ENCODE results near the gene SCN4A. TPM values are rescaled to one million over a fixed set of nuclear protein-coding genes. Genes with fewer than 3 reads are reported as not detected.

The SCN4A gene
- total RNA-seq, 2 donors from 2014 or later: 1.1 TPM; not detected in 1

- H3K9me3 ChIP-seq: no peaks in the 10 kb centered on the region
- H3K27me3 ChIP-seq (replicated peaks; ENCODE audit: insufficient read depth): no peaks in the 10 kb centered on the region
- no peaks in the 10 kb centered on the region for H3K36me3 ChIP-seq
- H3K4me1 ChIP-seq (ENCODE audit: control insufficient read depth in 1 of 2, low read depth in 2 of 2): no peaks in the 10 kb centered on the region
- no peak overlapping the region for H3K4me3 ChIP-seq
- TF ChIP-seq CTCF (IDR thresholded peaks at IDR 0.05): no peak
- H3K27ac ChIP-seq: no peak overlapping the region
- no peak for DNase-seq (ENCODE audit: low spot score)
- ATAC-seq (ENCODE audit: insufficient number of reproducible peaks, low FRiP score, low read depth): no peak
These were observed 24.2 kb downstream of the SCN4A start for GRCh38 chr17:63948521-63948920.

GRCh38 chr17:63947711-63948330, 24.9 kb downstream of the SCN4A start:
- no peak for TF ChIP-seq CTCF (IDR thresholded peaks at IDR 0.05)
- H3K27me3 ChIP-seq (replicated peaks; ENCODE audit: insufficient read depth): no peaks in the 10 kb centered on the region
- ATAC-seq (ENCODE audit: insufficient number of reproducible peaks, low FRiP score, low read depth) (no peak), DNase-seq (ENCODE audit: low spot score) (no peak)
- H3K4me1 ChIP-seq (ENCODE audit: control insufficient read depth in 1 of 2, low read depth in 2 of 2): no peaks in the 10 kb centered on the region
- H3K4me3 ChIP-seq: no peak overlapping the region
- H3K36me3 ChIP-seq: no peaks in the 10 kb centered on the region
- no peak overlapping the region for H3K27ac ChIP-seq
- no peaks in the 10 kb centered on the region for H3K9me3 ChIP-seq

GRCh38 chr17:63946440-63947363, 26.0 kb downstream of the SCN4A start:
- TF ChIP-seq CTCF (IDR thresholded peaks at IDR 0.05): peak; percentile 65
- Histone ChIP-seq H3K36me3 (no peaks in the 10 kb centered on the region), H3K27me3 (replicated peaks; ENCODE audit: insufficient read depth) (no peaks in the 10 kb centered on the region), H3K4me3 (no peak overlapping the region), H3K9me3 (no peaks in the 10 kb centered on the region), H3K27ac (no peak overlapping the region), H3K4me1 (ENCODE audit: control insufficient read depth in 1 of 2, low read depth in 2 of 2) (no peaks in the 10 kb centered on the region)
- ATAC-seq (ENCODE audit: insufficient number of reproducible peaks, low FRiP score, low read depth) (no peak), DNase-seq (ENCODE audit: low spot score) (no peak)

GRCh38 chr17:63945784-63946439, 26.8 kb downstream of the SCN4A start:
- H3K4me3 ChIP-seq: no peak overlapping the region
- H3K9me3 ChIP-seq: no peaks in the 10 kb centered on the region
- no peak for TF ChIP-seq CTCF (IDR thresholded peaks at IDR 0.05)
- ATAC-seq (ENCODE audit: insufficient number of reproducible peaks, low FRiP score, low read depth) (no peak), DNase-seq (ENCODE audit: low spot score) (no peak)
- H3K27me3 ChIP-seq (replicated peaks; ENCODE audit: insufficient read depth): no peaks in the 10 kb centered on the region
- no peaks in the 10 kb centered on the region for H3K4me1 ChIP-seq (ENCODE audit: control insufficient read depth in 1 of 2, low read depth in 2 of 2)
- H3K27ac ChIP-seq: no peak overlapping the region
- H3K36me3 ChIP-seq: no peaks in the 10 kb centered on the region
